Fibroblast of lung (primary cell): Measurements from ENCODE around the gene TIMP2.

Experiments used
- CTCF ChIP-seq, 2 donors: IDR thresholded peaks in 1 of 2; conservative IDR thresholded peaks in 1 of 2; 1 replicate in 1 of 2; 2 replicates in 1 of 2; pipeline ENCODE4 v1.5.1; 2011 to 2012; ENCODE audit warnings: low read length in 2 of 2, control low read depth in 1 of 2, inconsistent platforms in 1 of 2, low read depth in 1 of 2, mild to moderate bottlenecking in 1 of 2
- EZH2 ChIP-seq: IDR thresholded peaks from 2 replicates; pipeline ENCODE4 v1.5.1; 2012; ENCODE audit warnings: low read length, control low read depth, mild to moderate bottlenecking; ENCODE audit errors: missing control alignments

GRCh38 chr17:78815696-78816095 is 109.5 kb downstream of the TIMP2 start:
- no peak for TF ChIP-seq CTCF (conservative IDR thresholded peaks at IDR 0.05 in 1 of 2, IDR thresholded peaks at IDR 0.05 in 1 of 2; ENCODE audit: low read depth in 1 of 2, low read length in 2 of 2)
- no peak for TF ChIP-seq EZH2
